Panc1 (cell line): ENCODE data around the gene NCAM1. TPM values are rescaled to one million over a fixed set of nuclear protein-coding genes. Genes with fewer than 3 reads are reported as not detected.

Experiments used
- ATAC-seq: fragments of 200-7000 bp; cut with Tn5 transposase; 2 replicates; pipeline ENCODE4 v1.9.1; 2020; ENCODE audit warnings: mild to moderate bottlenecking, moderate library complexity
- BruUV-seq: library from RNA; stranded (reverse); fragments of 400-500 nt; replicated peaks from 2 replicates; lab custom pipeline; 2021; lab: Mats Ljungman, UMichigan
- CTCF ChIA-PET: fragments of 300-600 bp; sonication (Branson Sonifier 250); formaldehyde crosslinking; loops from one replicate; lab custom pipeline; 2022; ENCODE audit warnings: antibody characterized with exemption; lab: Charles Lee
- POLR2A ChIA-PET: fragments of 300-600 bp; sonication (Branson Sonifier 250); formaldehyde crosslinking; loops from one replicate; lab custom pipeline; 2022; ENCODE audit warnings: antibody characterized with exemption; lab: Charles Lee
- DNase-seq: peaks from one replicate; pipeline ENCODE4 v3.0.0-alpha.2; 2010; ENCODE audit warnings: low read depth, low spot score
- H3K27ac ChIP-seq: 2 replicates; pipeline ENCODE4 v1.5.1; 2011; ENCODE audit warnings: mild to moderate bottlenecking, low read length, inconsistent platforms
- H3K27me3 ChIP-seq: fragments of 200-500 bp; sonication (Bioruptor generic); 2 replicates; pipeline ENCODE4 v1.6.0; 2014; ENCODE audit warnings: low read length, inconsistent platforms; ENCODE audit not compliant: control insufficient read depth, insufficient read depth
- H3K36me3 ChIP-seq: fragments of 200-500 bp; sonication (Bioruptor generic); 2 replicates; pipeline ENCODE4 v1.5.1; 2014; ENCODE audit warnings: inconsistent platforms, mild to moderate bottlenecking, low read length, moderate library complexity; ENCODE audit not compliant: control insufficient read depth, insufficient read depth
- H3K4me1 ChIP-seq: 2 replicates; pipeline ENCODE4 v1.5.1; 2011; ENCODE audit warnings: inconsistent platforms, mild to moderate bottlenecking, low read length, moderate library complexity; ENCODE audit not compliant: control insufficient read depth, insufficient read depth
- H3K4me3 ChIP-seq, 2 experiments: 2 replicates each; pipeline ENCODE4 v1.5.1; 2011 to 2012; ENCODE audit warnings: low read depth in 2 of 2, low read length in 2 of 2, mild to moderate bottlenecking in 2 of 2, inconsistent platforms in 1 of 2, moderate library complexity in 1 of 2
- H3K9me3 ChIP-seq: fragments of 200-500 bp; sonication (Bioruptor generic); 2 replicates; pipeline ENCODE4 v1.5.1; 2014; ENCODE audit warnings: low read depth, mild to moderate bottlenecking, inconsistent platforms, low read length, moderate library complexity; ENCODE audit not compliant: control insufficient read depth, insufficient read depth
- CTCF ChIP-seq: fragments of 450-650 bp; IDR thresholded peaks from 2 replicates; pipeline ENCODE4 v1.5.1; 2017; ENCODE audit warnings: mild to moderate bottlenecking
- POLR2AphosphoS5 ChIP-seq: IDR thresholded peaks from 2 replicates; pipeline ENCODE4 v1.6.1; 2012; ENCODE audit warnings: mild to moderate bottlenecking, low read depth, low read length, moderate library complexity
- REST ChIP-seq, 2 experiments: IDR thresholded peaks; 2 replicates each; pipeline ENCODE4 v1.6.1; 2011 to 2012; ENCODE audit warnings: low read depth in 2 of 2, control low read depth in 1 of 2, low read length in 1 of 2, mild to moderate bottlenecking in 1 of 2, moderate library complexity in 1 of 2; ENCODE audit not compliant: insufficient read depth in 1 of 2
- SIN3A ChIP-seq: IDR thresholded peaks from 2 replicates; pipeline ENCODE4 v1.6.1; 2012; ENCODE audit warnings: low read depth, mild to moderate bottlenecking, low read length, moderate library complexity, borderline replicate concordance; ENCODE audit not compliant: insufficient read depth
- TCF7L2 ChIP-seq: IDR thresholded peaks from 2 replicates; pipeline ENCODE4 v1.6.1; 2011; ENCODE audit warnings: mild to moderate bottlenecking, low read depth, low read length, inconsistent platforms
- in situ Hi-C: cut with HindIII; loops from 2 replicates; pipeline ENCODE4 v1.10.0; 2016; ENCODE audit warnings: low sequenced_read_pairs, low pct_unique_long_range_greater_than_20kb
- intact Hi-C: fragments of 100-400 bp; cut with micrococcal nuclease; formaldehyde crosslinking; loops from one replicate; pipeline ENCODE4 v1.10.0; 2022; ENCODE audit not compliant: unreplicated experiment
- total RNA-seq: library from RNA; stranded (reverse); gene quantifications from one replicate; pipeline ENCODE4 v1.2.1, GENCODE V29; 2021; ENCODE audit not compliant: unreplicated experiment

Gene NCAM1
- total RNA-seq, 1 experiment from 2014 or later: 0.18 TPM

GRCh38 chr11:112972399-112973145, 11.4 kb downstream of the NCAM1 start:
- ChIA-PET POLR2A (no interaction called here), CTCF (interaction anchor here (0.6 kb wide), 1 partner anchor 32 kb away, joined by 3 read pairs; no protein-coding TSS in a partner anchor)
- DNase-seq: no peak
- TF ChIP-seq POLR2AphosphoS5 (no peak), TCF7L2 (no peak), CTCF (no peak), REST (IDR thresholded peaks at IDR 0.05; ENCODE audit: insufficient read depth in 1 of 2, low read depth in 2 of 2, low read length in 1 of 2) (no peak), SIN3A (no peak)
- peaks cover 11% of the 10 kb centered on the region for H3K27me3 ChIP-seq
- ATAC-seq: no peak
- in situ Hi-C loops: no loop called here
- no peaks in the 10 kb centered on the region for H3K36me3 ChIP-seq
- H3K9me3 ChIP-seq: no peaks in the 10 kb centered on the region
- intact Hi-C loops: no loop called here
- no TSS peak for BruUV-seq
- H3K27ac ChIP-seq: no peak overlapping the region
- no peaks in the 10 kb centered on the region for H3K4me1 ChIP-seq
- H3K4me3 ChIP-seq: no peak overlapping the region

DNA sequence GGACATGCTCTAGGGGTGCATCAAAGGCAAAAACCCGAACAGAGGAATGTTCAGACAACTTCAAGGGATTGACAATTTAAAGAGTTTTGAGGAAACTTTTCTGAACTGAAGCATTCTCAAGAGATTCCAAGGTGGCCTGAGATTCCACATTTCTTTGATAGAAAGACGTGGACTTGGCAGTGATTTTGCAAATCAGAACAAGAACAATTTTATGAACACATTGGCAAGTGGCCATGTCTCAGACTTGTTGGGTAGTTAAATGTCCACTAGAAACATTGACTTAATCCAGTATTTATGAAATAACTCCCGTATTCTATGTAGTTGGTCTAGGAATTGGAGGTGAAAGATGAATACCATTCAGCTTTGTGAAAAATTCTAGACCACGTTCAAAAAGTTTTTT, 13.8 kb downstream of the NCAM1 start:
- ChIA-PET POLR2A (no interaction called here), CTCF (no interaction called here)
- BruUV-seq: no TSS peak
- H3K9me3 ChIP-seq: no peaks in the 10 kb centered on the region
- no peaks in the 10 kb centered on the region for H3K36me3 ChIP-seq
- in situ Hi-C loops: no loop called here
- no peak for DNase-seq
- ATAC-seq: no peak
- H3K4me3 ChIP-seq: no peak overlapping the region
- TF ChIP-seq CTCF (no peak), REST (IDR thresholded peaks at IDR 0.05; ENCODE audit: insufficient read depth in 1 of 2, low read depth in 2 of 2, low read length in 1 of 2) (no peak), POLR2AphosphoS5 (no peak), SIN3A (no peak), TCF7L2 (no peak)
- intact Hi-C loops: no loop called here
- H3K27me3 ChIP-seq: peaks cover 5% of the 10 kb centered on the region
- no peaks in the 10 kb centered on the region for H3K4me1 ChIP-seq
- H3K27ac ChIP-seq: no peak overlapping the region
